ENCODE data around the gene CDK17. TPM values are rescaled to one million over a fixed set of nuclear protein-coding genes. Genes with fewer than 3 reads are reported as not detected.

The CDK17 gene
- total and polyA plus RNA-seq, 9 of the 15 experiments (the other 6 are each of a cell fraction or from before 2014, with no cell fraction given) = 4.8 to 39.3 (median 21.6) TPM

DNA sequence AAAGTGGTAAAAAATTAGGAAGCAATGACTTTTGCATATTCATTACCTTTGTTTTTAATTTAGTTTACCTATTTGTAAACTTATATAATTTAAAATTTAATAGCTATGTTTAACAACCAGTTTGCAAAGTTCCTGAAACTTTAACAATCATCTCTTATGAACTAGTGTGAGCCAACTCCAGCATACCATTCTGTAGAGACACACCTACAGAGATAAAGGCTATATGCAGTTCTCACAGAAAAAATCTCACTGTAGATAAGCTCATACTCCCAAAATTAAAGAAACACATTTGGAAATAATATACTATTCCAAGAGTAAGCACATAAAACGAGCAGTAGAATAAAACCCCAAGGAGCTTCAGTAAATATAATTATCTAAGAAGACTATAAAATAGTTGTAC lies 77.5 kb downstream of the CDK17 start:
- H3K9me3 ChIP-seq (replicated peaks; ENCODE audit: control insufficient read depth, insufficient read depth, low read depth, low read length) = peaks cover 5% of the 10 kb centered on the region; the same call in 1 of the 2 replicates
- intact Hi-C loops (cut with micrococcal nuclease) (no loop called here), in situ Hi-C loops (cut with MboI) (no loop called here)
- H3K9ac ChIP-seq (ENCODE audit: insufficient read depth in 1 of 2, low read depth in 2 of 2, low read length in 2 of 2) = no peak overlapping the region
- POLR2A ChIA-PET = interaction anchor here (1.3 kb wide), 1 partner anchor 9 kb away, joined by 3 read pairs; no protein-coding TSS in a partner anchor
- no peak overlapping the region for H3K27ac ChIP-seq (ENCODE audit: extremely low read depth, low read depth, low read length)
- ATAC-seq (no peak), DNase-seq (ENCODE audit: extremely low read depth in 1 of 4, low spot score in 3 of 4) (no peak), FAIRE-seq (no peak)
- no peak overlapping the region for H3K4me2 ChIP-seq (ENCODE audit: insufficient read depth, low read length)
- H3K36me3 ChIP-seq (ENCODE audit: control insufficient read depth, insufficient read depth, low read length) = peaks cover 27% of the 10 kb centered on the region; the same call in 2 of the 3 replicates
- no peak overlapping the region for H2AFZ ChIP-seq (ENCODE audit: low read depth, low read length)
- H3K79me2 ChIP-seq (ENCODE audit: control insufficient read depth, insufficient read depth, low read length) = peaks cover 10% of the 10 kb centered on the region; the same call in 1 of the 3 replicates
- no peaks in the 10 kb centered on the region for H3K4me1 ChIP-seq (replicated peaks in 1 of 2; ENCODE audit: control insufficient read depth in 2 of 2, insufficient read depth in 2 of 2, low read length in 2 of 2)
- BruUV-seq (replicated peaks) = no TSS peak
- no peaks in the 10 kb centered on the region for H4K20me1 ChIP-seq (replicated peaks; ENCODE audit: control insufficient read depth, insufficient read depth, low read length)
- TF ChIP-seq TCF7 (IDR thresholded peaks at IDR 0.05; ENCODE audit: borderline replicate concordance) (no peak), FUS (optimal IDR thresholded peaks at IDR 0.05; ENCODE audit: low read depth, low read length) (no peak), POLR2AphosphoS5 (IDR thresholded peaks at IDR 0.05; ENCODE audit: control insufficient read depth, insufficient read depth, low read depth, low read length) (no peak), SP2 (IDR thresholded peaks at IDR 0.05; ENCODE audit: extremely low read depth, low read depth, low read length, poor library complexity, severe bottlenecking) (no peak), YBX1 (IDR thresholded peaks at IDR 0.05) (no peak), BRF1 (IDR thresholded peaks at IDR 0.05; ENCODE audit: borderline replicate concordance, extremely low read depth, insufficient read length) (no peak), CBFA2T3 (IDR thresholded peaks at IDR 0.05) (no peak)
- H3K27me3 ChIP-seq (ENCODE audit: control insufficient read depth in 2 of 2, insufficient read depth in 2 of 2, low read length in 2 of 2) = no peaks in the 10 kb centered on the region
- WGBS (ENCODE audit: insufficient coverage, low coverage, missing lambda C conversion rate) = 75% methylated on average over 1 of the region's 1 CpG
- CTCF ChIA-PET (ENCODE audit: low intra/inter-chr PET ratio) = no interaction called here
- no peaks in the 10 kb centered on the region for H3K9me1 ChIP-seq (ENCODE audit: control insufficient read depth, insufficient read depth, low read length)
- no peak overlapping the region for H3K4me3 ChIP-seq

DNA sequence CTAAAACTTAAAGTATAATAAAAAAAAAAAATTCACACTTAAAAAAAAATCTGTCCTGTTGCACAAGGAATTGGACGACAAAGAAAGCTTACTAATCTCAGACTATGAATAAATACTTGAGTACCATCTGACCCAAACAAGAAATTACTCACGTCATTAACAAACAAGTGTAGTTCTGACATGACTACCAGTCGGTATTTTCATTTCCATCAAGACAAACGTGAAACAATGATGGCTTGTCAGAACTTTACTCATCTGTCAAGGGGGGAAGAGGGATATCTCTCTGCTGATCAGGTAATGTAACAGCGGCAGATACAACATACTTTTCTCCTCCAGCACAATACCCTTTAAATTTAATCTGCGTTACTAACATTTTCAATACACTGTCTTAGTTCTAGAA lies 78.3 kb downstream of the CDK17 start:
- intact Hi-C loops (cut with micrococcal nuclease) = no loop called here
- Histone ChIP-seq H3K4me2 (ENCODE audit: insufficient read depth, low read length) (no peak overlapping the region), H3K36me3 (ENCODE audit: control insufficient read depth, insufficient read depth, low read length) (peaks cover 27% of the 10 kb centered on the region; the same call in 2 of the 3 replicates), H3K9me3 (replicated peaks; ENCODE audit: control insufficient read depth, insufficient read depth, low read depth, low read length) (peaks cover 5% of the 10 kb centered on the region; the same call in 1 of the 2 replicates), H3K9me1 (ENCODE audit: control insufficient read depth, insufficient read depth, low read length) (no peaks in the 10 kb centered on the region), H3K4me1 (replicated peaks in 1 of 2; ENCODE audit: control insufficient read depth in 2 of 2, insufficient read depth in 2 of 2, low read length in 2 of 2) (no peaks in the 10 kb centered on the region), H3K4me3 (no peak overlapping the region), H3K27me3 (ENCODE audit: control insufficient read depth in 2 of 2, insufficient read depth in 2 of 2, low read length in 2 of 2) (no peaks in the 10 kb centered on the region), H3K9ac (ENCODE audit: insufficient read depth in 1 of 2, low read depth in 2 of 2, low read length in 2 of 2) (no peak overlapping the region), H3K27ac (ENCODE audit: extremely low read depth, low read depth, low read length) (no peak overlapping the region), H3K79me2 (ENCODE audit: control insufficient read depth, insufficient read depth, low read length) (peaks cover 10% of the 10 kb centered on the region; the same call in 1 of the 3 replicates), H2AFZ (ENCODE audit: low read depth, low read length) (no peak overlapping the region), H4K20me1 (replicated peaks; ENCODE audit: control insufficient read depth, insufficient read depth, low read length) (no peaks in the 10 kb centered on the region)
- in situ Hi-C loops (cut with MboI) = no loop called here
- FAIRE-seq (no peak), DNase-seq (ENCODE audit: extremely low read depth in 1 of 4, low spot score in 3 of 4) (no peak), ATAC-seq (no peak)
- 92% methylated on average over 6 of the region's 6 CpGs for WGBS (ENCODE audit: insufficient coverage, low coverage, missing lambda C conversion rate)
- ChIA-PET CTCF (ENCODE audit: low intra/inter-chr PET ratio) (no interaction called here), POLR2A (no interaction called here)
- no TSS peak for BruUV-seq (replicated peaks)
- TF ChIP-seq JUNB (CRISPR knock-in tag; conservative IDR thresholded peaks at IDR 0.05) (no peak), RBM14 (IDR thresholded peaks at IDR 0.05; ENCODE audit: borderline replicate concordance, insufficient read depth, low read depth, low read length) (no peak), MXI1 (IDR thresholded peaks at IDR 0.05; ENCODE audit: low read depth, low read length) (no peak), MXD1 (CRISPR knock-in tag; IDR thresholded peaks at IDR 0.05; ENCODE audit: borderline replicate concordance, poor library complexity, severe bottlenecking) (no peak), FOSL1 (tag; conservative IDR thresholded peaks at IDR 0.05) (no peak), NONO (IDR thresholded peaks at IDR 0.05; ENCODE audit: low read depth in 2 of 2, low read length in 1 of 2) (no peak), ADNP (tag; IDR thresholded peaks at IDR 0.05) (no peak), SOX6 (IDR thresholded peaks at IDR 0.05) (no peak), CEBPG (CRISPR knock-in tag; IDR thresholded peaks at IDR 0.05) (no peak), CEBPG (tag; conservative IDR thresholded peaks at IDR 0.05 in 1 of 2, IDR thresholded peaks at IDR 0.05 in 1 of 2) (no peak)

Measured in K562 (cell line).